RWPE2 (cell line): ENCODE results near the gene PIK3R2.

Experiments used
- ATAC-seq: fragments of 200-7000 bp; cut with Tn5 transposase; 3 replicates; pipeline ENCODE4 v1.9.1; 2021; ENCODE audit warnings: low read depth
- DNase-seq: peaks from one replicate; pipeline ENCODE4 v3.0.0-alpha.2; 2020; ENCODE audit warnings: low spot score
- H3K27ac ChIP-seq: fragments of 450-650 bp; 2 replicates; pipeline ENCODE4 v1.5.1; 2017; ENCODE audit warnings: mild to moderate bottlenecking; ENCODE audit not compliant: poor library complexity, severe bottlenecking
- H3K27me3 ChIP-seq: fragments of 250-450 bp; sonication (Bioruptor Pico); 2 replicates; pipeline ENCODE4 v1.5.1; 2021; ENCODE audit warnings: mild to moderate bottlenecking, moderate library complexity; ENCODE audit not compliant: insufficient read depth, poor library complexity, severe bottlenecking
- H3K36me3 ChIP-seq: fragments of 250-450 bp; sonication (Bioruptor Pico); 2 replicates; pipeline ENCODE4 v1.5.1; 2020; ENCODE audit warnings: low read depth, mild to moderate bottlenecking, moderate library complexity
- H3K4me1 ChIP-seq: fragments of 250-450 bp; sonication (Bioruptor Pico); 2 replicates; pipeline ENCODE4 v1.5.1; 2021; ENCODE audit warnings: mild to moderate bottlenecking, moderate library complexity; ENCODE audit not compliant: insufficient read depth, poor library complexity, severe bottlenecking
- H3K4me3 ChIP-seq: fragments of 250-450 bp; sonication (Bioruptor Pico); 2 replicates; pipeline ENCODE4 v1.5.1; 2021; ENCODE audit warnings: mild to moderate bottlenecking, moderate library complexity; ENCODE audit not compliant: severe bottlenecking
- H3K9me3 ChIP-seq: fragments of 250-450 bp; sonication (Bioruptor Pico); 2 replicates; pipeline ENCODE4 v1.5.1; 2021; ENCODE audit warnings: mild to moderate bottlenecking, moderate library complexity; ENCODE audit not compliant: severe bottlenecking
- CTCF ChIP-seq: fragments of 450-650 bp; IDR thresholded peaks from one replicate; pipeline ENCODE4 v1.5.1; 2017; ENCODE audit warnings: mild to moderate bottlenecking, moderate library complexity; ENCODE audit not compliant: poor library complexity, severe bottlenecking

Gene PIK3R2

GRCh38 chr19:18203863-18204393, 51.0 kb downstream of the PIK3R2 start, which contains the start of gene RAB3A:
Gene RAB3A (minus strand): TSS chr19:18204042. CDS start chr19:18202740, 1,302 bp downstream.
- Histone ChIP-seq H3K27ac (peak within 1 kb of the TSS; percentile 58), H3K4me3 (peak within 1 kb of the TSS; percentile 54), H3K4me1 (no peaks in the 10 kb centered on the region), H3K36me3 (peaks cover 3% of the 10 kb centered on the region; the same call in 1 of the 2 replicates), H3K9me3 (no peaks in the 10 kb centered on the region), H3K27me3 (no peaks in the 10 kb centered on the region)
- no peak for TF ChIP-seq CTCF
- ATAC-seq (peak; percentile 95), DNase-seq (peak; percentile 99)

- Histone ChIP-seq H3K36me3 (peaks cover 3% of the 10 kb centered on the region; the same call in 1 of the 2 replicates), H3K4me3 (peak overlapping the region; percentile 52), H3K9me3 (no peaks in the 10 kb centered on the region), H3K27me3 (no peaks in the 10 kb centered on the region), H3K4me1 (no peaks in the 10 kb centered on the region), H3K27ac (peak overlapping the region; percentile 58)
- no peak for TF ChIP-seq CTCF
- DNase-seq: no peak
- peak; percentile 21 for ATAC-seq
Measured at GRCh38 chr19:18204394-18205199, 51.6 kb downstream of the PIK3R2 start.

- H3K36me3 ChIP-seq: peaks cover 3% of the 10 kb centered on the region; the same call in 1 of the 2 replicates
- no peak for ATAC-seq
Measured at GRCh38 chr19:18205200-18205892, 52.4 kb downstream of the PIK3R2 start.

GRCh38 chr19:18206018-18206417, 53.1 kb downstream of the PIK3R2 start:
- TF ChIP-seq CTCF: no peak
- no peaks in the 10 kb centered on the region for H3K9me3 ChIP-seq
- no peaks in the 10 kb centered on the region for H3K27me3 ChIP-seq
- ATAC-seq: no peak
- H3K36me3 ChIP-seq: peaks cover 3% of the 10 kb centered on the region; the same call in 1 of the 2 replicates
- no peaks in the 10 kb centered on the region for H3K4me1 ChIP-seq
- H3K27ac ChIP-seq: no peak overlapping the region
- H3K4me3 ChIP-seq: no peak overlapping the region
- DNase-seq: no peak

More at GRCh38 chr19:18205200-18205892, 52.4 kb downstream of the PIK3R2 start:
- no peaks in the 10 kb centered on the region for H3K9me3 ChIP-seq
- DNase-seq: no peak
- H3K27ac ChIP-seq: peak overlapping the region; percentile 58
- H3K4me1 ChIP-seq: no peaks in the 10 kb centered on the region
- H3K4me3 ChIP-seq: peak overlapping the region; percentile 52
- TF ChIP-seq CTCF: no peak
- no peaks in the 10 kb centered on the region for H3K27me3 ChIP-seq
